Measurements from ENCODE around the gene NPR3.

Gene NPR3

GRCh38 chr5:32712481-32713360 lies 1.6 kb downstream of the NPR3 start:
- no peak for DNase-seq

GRCh38 chr5:32713361-32713769 lies 2.2 kb downstream of the NPR3 start:
- DNase-seq, result no peak

- no peak for DNase-seq
Measured at GRCh38 chr5:32713770-32714381, 2.8 kb downstream of the NPR3 start.

GRCh38 chr5:32714836-32715235 lies 3.7 kb downstream of the NPR3 start:
- DNase-seq, result no peak

GRCh38 chr5:32720300-32720699 lies 9.2 kb downstream of the NPR3 start:
- DNase-seq, result no peak

GRCh38 chr5:32721626-32722025 lies 10.5 kb downstream of the NPR3 start:
- DNase-seq, result no peak

- DNase-seq, result no peak
Measured at GRCh38 chr5:32722957-32723356, 11.8 kb downstream of the NPR3 start.

GRCh38 chr5:32724526-32724925 lies 13.4 kb downstream of the NPR3 start:
- no peak for DNase-seq

- no peak for DNase-seq
Measured at GRCh38 chr5:32726086-32726557, 15.0 kb downstream of the NPR3 start.

GRCh38 chr5:32729651-32730050 lies 18.5 kb downstream of the NPR3 start:
- no peak for DNase-seq

- no peak for DNase-seq
Measured at GRCh38 chr5:32733590-32734340, 22.6 kb downstream of the NPR3 start.

- no peak for DNase-seq
Measured at GRCh38 chr5:32734827-32735378, 23.8 kb downstream of the NPR3 start.

GRCh38 chr5:32735512-32735911 lies 24.4 kb downstream of the NPR3 start:
- DNase-seq, result no peak

GRCh38 chr5:32736842-32737241 lies 25.7 kb downstream of the NPR3 start:
- no peak for DNase-seq

- DNase-seq, result no peak
Measured at GRCh38 chr5:32740651-32741050, 29.5 kb downstream of the NPR3 start.

- DNase-seq, result no peak
Measured at GRCh38 chr5:32745317-32745716, 34.2 kb downstream of the NPR3 start.

GRCh38 chr5:32752411-32752810 lies 41.3 kb downstream of the NPR3 start:
- no peak for DNase-seq

GRCh38 chr5:32753051-32753450 lies 41.9 kb downstream of the NPR3 start:
- no peak for DNase-seq

- no peak for DNase-seq
Measured at GRCh38 chr5:32753765-32754164, 42.6 kb downstream of the NPR3 start.

- DNase-seq, result no peak
Measured at GRCh38 chr5:32754284-32754683, 43.2 kb downstream of the NPR3 start.

GRCh38 chr5:32760091-32760509 lies 49.0 kb downstream of the NPR3 start:
- DNase-seq, result no peak

GRCh38 chr5:32765266-32765665 lies 54.1 kb downstream of the NPR3 start:
- no peak for DNase-seq

- DNase-seq, result no peak
Measured at GRCh38 chr5:32767948-32768467, 56.9 kb downstream of the NPR3 start.

Data from NCI-H2081 (cell line).